Spleen (tissue), 11 donors: ENCODE results near the gene MCTP1. TPM values are rescaled to one million over a fixed set of nuclear protein-coding genes. Genes with fewer than 3 reads are reported as not detected.

Experiments used
- DNase-seq: peaks from one replicate; pipeline ENCODE4 v3.0.0-alpha.2; 2020
- H3K27ac ChIP-seq, 8 donors: fragments of 200-600 bp; sonication (generic) in 7 of 8; 1 replicate in 4 of 8; 2 replicates in 4 of 8; pipeline versions ENCODE4 v1.5.0 to v1.8.0; 2016 to 2021; ENCODE audit warnings: inconsistent platforms in 4 of 8, mild to moderate bottlenecking in 4 of 8, moderate library complexity in 1 of 8
- H3K27me3 ChIP-seq, 7 donors: fragments of 200-600 bp; sonication (generic) in 6 of 7; replicated peaks in 1 of 7; 1 replicate in 4 of 7; 2 replicates in 3 of 7; pipeline versions ENCODE4 v1.5.0 to v1.8.0; 2016 to 2021; ENCODE audit warnings: inconsistent platforms in 3 of 7, mild to moderate bottlenecking in 1 of 7
- H3K36me3 ChIP-seq, 6 donors: fragments of 200-600 bp; sonication (generic) in 5 of 6; 1 replicate in 4 of 6; 2 replicates in 2 of 6; pipeline versions ENCODE4 v1.5.0 to v1.8.0; 2016 to 2021; ENCODE audit warnings: inconsistent platforms in 2 of 6
- H3K4me1 ChIP-seq, 6 donors: fragments of 200-600 bp; sonication (generic) in 5 of 6; 1 replicate in 3 of 6; 2 replicates in 3 of 6; pipeline versions ENCODE4 v1.5.0 to v1.8.0; 2016 to 2021; ENCODE audit warnings: inconsistent platforms in 3 of 6
- H3K4me3 ChIP-seq, 8 donors: fragments of 200-600 bp; sonication (generic) in 7 of 8; 1 replicate in 4 of 8; 2 replicates in 4 of 8; pipeline versions ENCODE4 v1.5.0 to v1.8.0; 2016 to 2021; ENCODE audit warnings: inconsistent platforms in 4 of 8, mild to moderate bottlenecking in 4 of 8, moderate library complexity in 2 of 8
- H3K9me3 ChIP-seq, 8 donors: fragments of 200-600 bp; sonication (generic) in 7 of 8; 1 replicate in 4 of 8; 2 replicates in 4 of 8; pipeline versions ENCODE4 v1.5.0 to v1.8.0; 2016 to 2021; ENCODE audit warnings: inconsistent platforms in 4 of 8
- POLR2A ChIP-seq, 3 donors: fragments of 450-650 bp; IDR thresholded peaks; one replicate each; pipeline ENCODE4 v1.5.1; 2017; ENCODE audit warnings: antibody characterized with exemption in 3 of 3, mild to moderate bottlenecking in 1 of 3
- POLR2AphosphoS5 ChIP-seq, 3 donors: sonication (generic); formaldehyde crosslinking; IDR thresholded peaks; one replicate each; pipeline ENCODE4 v1.5.1; 2017; ENCODE audit warnings: antibody characterized with exemption in 3 of 3
- WGBS, 5 donors: extraction: QIAGEN DNeasy Blood & Tissue Kit in 3 of 5; methylation state at CpG; one replicate each; pipeline versions ENCODE4 v1.1.5 to v1.1.7; 2013 to 2018; 5-methylcytosine and 5-hydroxymethylcytosine counted together
- intact Hi-C: fragments of 100-400 bp; cut with DNase I; formaldehyde crosslinking; loops from one replicate; pipeline ENCODE4 v1.15.0; 2023; ENCODE audit warnings: low total_unique reads
- polyA plus RNA-seq, 3 donors: library from polyadenylated mRNA; stranded (reverse); fragments of 200-250 nt; gene quantifications; one replicate each; pipeline ENCODE4 v1.2.1, GENCODE V29; 2013
- total RNA-seq, 7 donors: library from RNA; depleted of rRNA in 3 of 7; stranded (reverse); fragments of >200 nt in 3 of 7; fragmentation: NEBNext Ultra II Directional in 4 of 7; extraction: Animal tissue kit (Norgen Biotek cat#: 25700) in 4 of 7; gene quantifications; one replicate each; pipeline versions ENCODE4 v1.1.0 to v1.2.1, GENCODE V29; 2016 to 2021
- TF ChIP-seq, protein P1 (sequence below), 11 experiments: fragments of 200-600 bp in 7 of 11; fragments of 450-650 bp in 4 of 11; sonication (generic) in 4 of 11; IDR thresholded peaks in 8 of 11; conservative IDR thresholded peaks in 3 of 11; 1 replicate in 7 of 11; 2 replicates in 4 of 11; pipeline versions ENCODE4 v1.4.0 to v1.8.0; 2016 to 2021; ENCODE audit warnings: antibody characterized with exemption in 11 of 11, inconsistent platforms in 4 of 11, mild to moderate bottlenecking in 1 of 11
- donor health status: healthy with polysubstance abuse.
- donor health status: DM: no; HTN: no; CAD: no; lungs with moderate emphysema.
- donor health status: DM: no; HTN: no; CAD: no.
- donor health status: Bipolar disorder and iron deficiency.
- donor health status: healthy.
- donor health status: DM: no; HTN: no; CAD: no.
- donor health status: DM: yes; HTN: yes; CAD: no.

The MCTP1 gene
- total and polyA plus RNA-seq, 10 donors, result 1.2 to 57.2 (median 29.4) TPM

DNA sequence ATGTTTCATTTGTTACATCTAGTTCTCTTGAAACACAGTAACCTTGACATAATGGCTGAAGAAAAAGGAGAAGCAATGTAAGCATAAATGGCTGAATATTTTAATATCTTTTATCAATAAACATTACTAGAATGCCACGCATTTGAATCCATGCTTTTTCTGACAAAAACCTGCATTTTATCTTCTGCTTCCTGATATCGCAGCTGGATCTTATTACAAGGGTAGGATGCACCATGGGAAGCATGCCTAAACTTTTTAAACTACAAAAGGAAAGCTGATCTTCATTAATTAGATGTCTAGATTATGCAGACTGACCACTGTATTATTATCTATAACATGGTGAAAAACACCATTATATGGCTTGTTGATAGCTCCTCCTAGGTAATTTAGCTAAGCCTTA, 509.8 kb downstream of the MCTP1 start:
- H3K4me1 ChIP-seq, result no peaks in the 10 kb centered on the region
- H3K27me3 ChIP-seq, result no peaks in the 10 kb centered on the region
- no peak overlapping the region for H3K4me3 ChIP-seq
- H3K27ac ChIP-seq, result no peak overlapping the region
- no peak for DNase-seq
- H3K36me3 ChIP-seq, result peaks cover 0 to 9% (median 0%) of the 10 kb centered on the region in 6 donors
- intact Hi-C loops, result no loop called here
- H3K9me3 ChIP-seq, result no peaks in the 10 kb centered on the region
- TF ChIP-seq POLR2A (IDR thresholded peaks at IDR 0.05) (no peak), POLR2AphosphoS5 (IDR thresholded peaks at IDR 0.05) (no peak)
- TF ChIP-seq, protein P1, sequence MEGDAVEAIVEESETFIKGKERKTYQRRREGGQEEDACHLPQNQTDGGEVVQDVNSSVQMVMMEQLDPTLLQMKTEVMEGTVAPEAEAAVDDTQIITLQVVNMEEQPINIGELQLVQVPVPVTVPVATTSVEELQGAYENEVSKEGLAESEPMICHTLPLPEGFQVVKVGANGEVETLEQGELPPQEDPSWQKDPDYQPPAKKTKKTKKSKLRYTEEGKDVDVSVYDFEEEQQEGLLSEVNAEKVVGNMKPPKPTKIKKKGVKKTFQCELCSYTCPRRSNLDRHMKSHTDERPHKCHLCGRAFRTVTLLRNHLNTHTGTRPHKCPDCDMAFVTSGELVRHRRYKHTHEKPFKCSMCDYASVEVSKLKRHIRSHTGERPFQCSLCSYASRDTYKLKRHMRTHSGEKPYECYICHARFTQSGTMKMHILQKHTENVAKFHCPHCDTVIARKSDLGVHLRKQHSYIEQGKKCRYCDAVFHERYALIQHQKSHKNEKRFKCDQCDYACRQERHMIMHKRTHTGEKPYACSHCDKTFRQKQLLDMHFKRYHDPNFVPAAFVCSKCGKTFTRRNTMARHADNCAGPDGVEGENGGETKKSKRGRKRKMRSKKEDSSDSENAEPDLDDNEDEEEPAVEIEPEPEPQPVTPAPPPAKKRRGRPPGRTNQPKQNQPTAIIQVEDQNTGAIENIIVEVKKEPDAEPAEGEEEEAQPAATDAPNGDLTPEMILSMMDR (IDR thresholded peaks at IDR 0.05 in 8 of 11, conservative IDR thresholded peaks at IDR 0.05 in 3 of 11), result no peak
- 90 to 97% (median 92%) methylated on average over 2 of the region's 2 CpGs for WGBS, 5 donors

DNA sequence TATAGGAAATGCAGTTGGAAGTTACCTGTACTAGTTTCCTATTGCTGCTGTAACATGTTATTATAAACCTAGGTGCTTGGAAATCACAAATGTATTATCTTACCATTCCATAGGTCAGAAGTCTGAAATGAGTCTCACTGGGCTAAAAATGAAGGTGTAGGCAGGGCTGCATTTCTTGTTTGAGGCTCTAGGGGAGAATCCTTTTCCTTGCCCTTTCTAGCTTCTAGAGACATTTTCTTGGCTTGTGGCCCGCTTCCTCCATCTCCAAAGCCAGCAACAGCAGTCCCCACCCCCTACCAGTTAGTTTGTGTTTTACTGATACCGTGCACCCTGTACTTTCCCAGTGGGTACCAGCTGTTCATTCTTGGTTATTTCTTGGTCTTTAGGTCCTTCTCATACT, 513.2 kb downstream of the MCTP1 start:
- intact Hi-C loops, result no loop called here
- no peak for DNase-seq

DNA sequence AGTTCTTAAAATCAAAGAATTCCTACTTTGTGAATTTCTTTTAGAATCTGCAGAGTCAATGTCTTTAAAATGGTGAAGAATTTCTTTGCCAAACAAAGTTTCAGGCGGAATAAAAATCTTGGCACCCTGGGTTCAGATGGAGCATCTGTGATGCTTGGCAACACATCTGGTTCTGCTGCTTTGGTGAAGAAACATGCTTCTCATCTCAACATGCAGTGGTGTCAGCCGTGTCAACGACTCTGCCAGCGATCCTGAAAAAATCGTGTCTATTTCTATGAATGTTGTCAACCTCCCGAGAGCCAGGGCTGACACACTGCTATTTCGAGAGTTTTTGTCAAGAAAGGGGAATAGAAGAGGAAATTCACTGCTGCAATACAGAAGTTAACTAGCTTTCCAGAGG, 514.9 kb downstream of the MCTP1 start:
- Histone ChIP-seq H3K4me3 (no peak overlapping the region), H3K27ac (no peak overlapping the region), H3K4me1 (no peaks in the 10 kb centered on the region), H3K9me3 (no peaks in the 10 kb centered on the region), H3K27me3 (peaks cover 0 to 4% (median 0%) of the 10 kb centered on the region in 7 donors), H3K36me3 (peaks cover 0 to 3% (median 0%) of the 10 kb centered on the region in 6 donors)
- TF ChIP-seq, protein P1 (IDR thresholded peaks at IDR 0.05 in 8 of 11, conservative IDR thresholded peaks at IDR 0.05 in 3 of 11), result no peak
- TF ChIP-seq POLR2A (IDR thresholded peaks at IDR 0.05) (no peak), POLR2AphosphoS5 (IDR thresholded peaks at IDR 0.05) (no peak)
- intact Hi-C loops, result no loop called here
- no peak for DNase-seq
- WGBS, 5 donors, result 82 to 85% (median 84%) methylated on average over 7 of the region's 7 CpGs

More for the DNA sequence above, 513.2 kb downstream of the MCTP1 start:
- TF ChIP-seq, protein P1 (IDR thresholded peaks at IDR 0.05 in 8 of 11, conservative IDR thresholded peaks at IDR 0.05 in 3 of 11), result no peak
- TF ChIP-seq POLR2A (IDR thresholded peaks at IDR 0.05) (no peak), POLR2AphosphoS5 (IDR thresholded peaks at IDR 0.05) (no peak)
- 85 to 96% (median 87%) methylated on average over 2 of the region's 2 CpGs for WGBS, 5 donors
- Histone ChIP-seq H3K4me3 (no peak overlapping the region), H3K9me3 (no peaks in the 10 kb centered on the region), H3K36me3 (peaks cover 0 to 3% (median 0%) of the 10 kb centered on the region in 6 donors), H3K27me3 (no peaks in the 10 kb centered on the region), H3K4me1 (no peaks in the 10 kb centered on the region), H3K27ac (no peak overlapping the region)

DNA sequence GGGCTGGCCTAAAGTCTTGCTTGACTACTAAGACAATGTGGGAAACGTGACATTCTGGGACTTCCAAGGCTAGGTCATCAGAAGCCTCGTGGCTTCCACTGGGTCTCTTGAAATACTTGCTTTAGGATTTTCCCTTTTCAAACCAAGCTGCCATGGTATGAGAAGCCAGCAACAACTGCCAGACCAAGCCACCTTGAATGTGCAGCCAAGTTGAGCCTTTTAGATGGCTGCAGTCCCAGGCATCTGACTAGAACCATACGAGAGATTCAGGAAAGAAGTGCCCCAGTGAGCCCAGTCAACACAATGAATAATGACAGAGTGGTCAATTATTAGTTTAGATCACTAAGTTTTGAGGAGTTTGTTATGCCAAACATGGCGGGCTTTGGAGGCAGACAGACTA, 523.1 kb downstream of the MCTP1 start:
- Histone ChIP-seq H3K27ac (no peak overlapping the region), H3K27me3 (peaks cover 0 to 4% (median 0%) of the 10 kb centered on the region in 7 donors), H3K36me3 (no peaks in the 10 kb centered on the region), H3K9me3 (no peaks in the 10 kb centered on the region), H3K4me1 (no peaks in the 10 kb centered on the region), H3K4me3 (no peak overlapping the region)
- 77 to 87% (median 85%) methylated on average over 4 of the region's 4 CpGs for WGBS, 5 donors
- no peak for DNase-seq
- intact Hi-C loops, result no loop called here
- TF ChIP-seq POLR2AphosphoS5 (IDR thresholded peaks at IDR 0.05), result no peak
- TF ChIP-seq POLR2A (IDR thresholded peaks at IDR 0.05), result no peak
- TF ChIP-seq, protein P1 (IDR thresholded peaks at IDR 0.05 in 8 of 11, conservative IDR thresholded peaks at IDR 0.05 in 3 of 11), result no peak
